K562 (cell line): ENCODE measurements around the gene PRRC2A. TPM values are rescaled to one million over a fixed set of nuclear protein-coding genes. Genes with fewer than 3 reads are reported as not detected.

ENCODE experiments used
- ARID1B ChIP-seq: fragments of 450-650 bp; IDR thresholded peaks from 2 replicates; pipeline ENCODE4 v1.6.1; 2016; ENCODE audit warnings: antibody characterized with exemption, mild to moderate bottlenecking, inconsistent platforms
- ATF7 ChIP-seq: fragments of 450-650 bp; IDR thresholded peaks from 2 replicates; pipeline ENCODE4 v1.7.1; 2014; ENCODE audit warnings: mild to moderate bottlenecking, moderate library complexity
- CBX3 ChIP-seq, 2 experiments: IDR thresholded peaks; 1 replicate in 1 of 2; 2 replicates in 1 of 2; pipeline ENCODE4 v1.6.1; 2012; ENCODE audit warnings: inconsistent platforms in 2 of 2, low read length in 2 of 2, borderline replicate concordance in 1 of 2, control low read depth in 1 of 2
- CHCHD3 ChIP-seq: fragments of 250-450 bp; sonication (Bioruptor Pico); IDR thresholded peaks from 2 replicates; pipeline ENCODE4 v2.1.2; 2022; ENCODE audit warnings: mild to moderate bottlenecking
- EP400 ChIP-seq: fragments of 450-650 bp; IDR thresholded peaks from 2 replicates; pipeline ENCODE4 v1.6.1; 2017; ENCODE audit warnings: antibody characterized with exemption, mild to moderate bottlenecking, moderate library complexity
- ERF ChIP-seq: fragments of 450-650 bp; formaldehyde crosslinking; IDR thresholded peaks from 2 replicates; pipeline ENCODE4 v1.4.0; 2020; ENCODE audit warnings: mild to moderate bottlenecking, mixed read lengths
- ETV6 ChIP-seq, 3 experiments: fragments of 150-350 bp in 1 of 3; sonication (generic) in 1 of 3; formaldehyde crosslinking in 1 of 3; IDR thresholded peaks; 2 replicates each; pipeline versions ENCODE4 v1.6.1 to v1.8.0; 2014 to 2022; ENCODE audit warnings: borderline replicate concordance in 2 of 3, low read depth in 2 of 3, antibody characterized with exemption in 1 of 3, low read length in 1 of 3, mild to moderate bottlenecking in 1 of 3, missing genetic modification reagents in 1 of 3
- FOSL1 ChIP-seq: fragments of 200-800 bp; sonication (Bioruptor generic); conservative IDR thresholded peaks from 2 replicates; pipeline ENCODE4 v1.6.1; 2016; ENCODE audit warnings: missing genetic modification characterization, missing compliant biosample characterization
- GABPB1 ChIP-seq: sonication (generic); formaldehyde crosslinking; IDR thresholded peaks from 2 replicates; pipeline ENCODE4 v1.8.0; 2022; ENCODE audit warnings: mild to moderate bottlenecking, missing genetic modification reagents
- GMEB1 ChIP-seq: fragments of 250-450 bp; sonication (Bioruptor Pico); IDR thresholded peaks from 2 replicates; pipeline ENCODE4 v1.4.0; 2020; ENCODE audit warnings: mild to moderate bottlenecking
- HNRNPH1 ChIP-seq: fragments of 200-400 bp; formaldehyde crosslinking; optimal IDR thresholded peaks from 2 replicates; pipeline ENCODE3; 2017; ENCODE audit warnings: low read depth, mild to moderate bottlenecking, low read length, moderate library complexity
- KDM2B ChIP-seq: fragments of 250-450 bp; sonication (Bioruptor Pico); IDR thresholded peaks from 2 replicates; pipeline ENCODE4 v1.8.0; 2021; ENCODE audit warnings: mild to moderate bottlenecking, moderate library complexity
- MAZ ChIP-seq, 2 experiments: fragments of 450-650 bp in 1 of 2; sonication (generic) in 1 of 2; formaldehyde crosslinking; IDR thresholded peaks in 1 of 2; conservative IDR thresholded peaks in 1 of 2; 2 replicates each; pipeline versions ENCODE4 v1.4.0 to v1.5.0; 2020; ENCODE audit warnings: mild to moderate bottlenecking in 1 of 2, missing genetic modification reagents in 1 of 2
- MYC ChIP-seq, 2 experiments: fragments of 250-450 bp in 1 of 2; sonication (Bioruptor Pico) in 1 of 2; IDR thresholded peaks; 2 replicates each; pipeline versions ENCODE4 v1.5.1 to v1.6.1; 2012 to 2021; ENCODE audit warnings: low read depth in 2 of 2, borderline replicate concordance in 1 of 2, improper control_type of control experiment in 1 of 2, low read length in 1 of 2, mild to moderate bottlenecking in 1 of 2, moderate library complexity in 1 of 2
- NELFE ChIP-seq: IDR thresholded peaks from 2 replicates; pipeline ENCODE4 v1.6.1; 2011; ENCODE audit warnings: mild to moderate bottlenecking; ENCODE audit not compliant: insufficient read depth, insufficient read length
- PHB ChIP-seq: fragments of 250-450 bp; sonication (Bioruptor Pico); IDR thresholded peaks from 2 replicates; pipeline ENCODE4 v1.5.0; 2021
- RBM17 ChIP-seq: fragments of 200-400 bp; formaldehyde crosslinking; IDR thresholded peaks from 2 replicates; pipeline ENCODE4 v1.6.1; 2017; ENCODE audit warnings: low read depth, mild to moderate bottlenecking, low read length, borderline replicate concordance
- SIN3A ChIP-seq, 2 experiments: fragments of 150-350 bp in 1 of 2; IDR thresholded peaks; 2 replicates each; pipeline ENCODE4 v1.6.1; 2011 to 2016; ENCODE audit warnings: borderline replicate concordance in 2 of 2, low read depth in 2 of 2, low read length in 2 of 2, mild to moderate bottlenecking in 2 of 2, moderate library complexity in 2 of 2; ENCODE audit not compliant: control insufficient read depth in 1 of 2
- SLC30A9 ChIP-seq: fragments of 250-450 bp; sonication (Bioruptor Pico); IDR thresholded peaks from 2 replicates; pipeline ENCODE4 v1.8.0; 2022; ENCODE audit warnings: mild to moderate bottlenecking, moderate library complexity
- SMAD1 ChIP-seq: fragments of 150-350 bp; IDR thresholded peaks from 2 replicates; pipeline ENCODE4 v1.6.1; 2014; ENCODE audit warnings: low read length, low read depth; ENCODE audit not compliant: partially characterized antibody
- SMARCC2 ChIP-seq: fragments of 450-650 bp; IDR thresholded peaks from 2 replicates; pipeline ENCODE4 v1.6.1; 2017; ENCODE audit warnings: antibody characterized with exemption, moderate library complexity, mild to moderate bottlenecking, low read depth
- SMARCE1 ChIP-seq: fragments of 450-650 bp; IDR thresholded peaks from 2 replicates; pipeline ENCODE4 v1.7.1; 2016; ENCODE audit warnings: mild to moderate bottlenecking
- ZNF217 ChIP-seq: sonication (generic); formaldehyde crosslinking; IDR thresholded peaks from 2 replicates; pipeline ENCODE4 v1.8.0; 2022; ENCODE audit warnings: mild to moderate bottlenecking, missing genetic modification reagents
- ZNF239 ChIP-seq: fragments of 250-450 bp; sonication (Bioruptor Pico); IDR thresholded peaks from 2 replicates; pipeline ENCODE4 v1.4.0; 2020; ENCODE audit warnings: mild to moderate bottlenecking
- ZNF24 ChIP-seq: fragments of 450-650 bp; IDR thresholded peaks from 2 replicates; pipeline ENCODE4 v1.6.1; 2016
- ZNF431 ChIP-seq: sonication (generic); formaldehyde crosslinking; IDR thresholded peaks from 2 replicates; pipeline ENCODE4 v1.8.0; 2022; ENCODE audit warnings: mild to moderate bottlenecking, missing genetic modification reagents
- ZNF551 ChIP-seq: fragments of 250-450 bp; sonication (Bioruptor Pico); IDR thresholded peaks from 2 replicates; pipeline ENCODE4 v1.5.0; 2021; ENCODE audit warnings: mild to moderate bottlenecking, moderate library complexity
- ZNF77 ChIP-seq: fragments of 250-450 bp; sonication (Bioruptor Pico); IDR thresholded peaks from 2 replicates; pipeline ENCODE4 v1.5.0; 2020
- polyA plus RNA-seq, 8 experiments: library from polyadenylated mRNA; depleted of rRNA in 4 of 8; stranded (reverse) in 5 of 8; unstranded in 3 of 8; fragments of >200 nt; fragmentation: Nextera tagmentation in 2 of 8; fragmentation: Illumina TruSeq in 1 of 8; extraction: Ambion mirVana in 2 of 8; extraction: Trizol in 1 of 8; gene quantifications; 2 replicates each; pipeline versions ENCODE4 v1.2.1 to v1.2.3, GENCODE V29; 2011 to 2014; ENCODE audit warnings: inconsistent platforms in 1 of 8, missing spikeins in 1 of 8
- total RNA-seq, 7 experiments: library from RNA; depleted of rRNA in 6 of 7; stranded (reverse); fragments of >200 nt in 6 of 7; fragmentation: Illumina TruSeq in 2 of 7; extraction: Trizol in 2 of 7; gene quantifications; 2 replicates each; pipeline versions ENCODE4 v1.2.1 to v1.2.3, GENCODE V29; 2011 to 2021; ENCODE audit warnings: low replicate concordance in 1 of 7
- TF ChIP-seq, protein P1 (sequence below): fragments of 450-650 bp; formaldehyde crosslinking; IDR thresholded peaks from 2 replicates; pipeline ENCODE4 v1.4.0; 2020; ENCODE audit warnings: mild to moderate bottlenecking

The PRRC2A gene
- total and polyA plus RNA-seq, 9 of the 15 experiments (the other 6 are each of a cell fraction or from before 2014, with no cell fraction given) = 1.0 to 332 (median 63.0) TPM

DNA sequence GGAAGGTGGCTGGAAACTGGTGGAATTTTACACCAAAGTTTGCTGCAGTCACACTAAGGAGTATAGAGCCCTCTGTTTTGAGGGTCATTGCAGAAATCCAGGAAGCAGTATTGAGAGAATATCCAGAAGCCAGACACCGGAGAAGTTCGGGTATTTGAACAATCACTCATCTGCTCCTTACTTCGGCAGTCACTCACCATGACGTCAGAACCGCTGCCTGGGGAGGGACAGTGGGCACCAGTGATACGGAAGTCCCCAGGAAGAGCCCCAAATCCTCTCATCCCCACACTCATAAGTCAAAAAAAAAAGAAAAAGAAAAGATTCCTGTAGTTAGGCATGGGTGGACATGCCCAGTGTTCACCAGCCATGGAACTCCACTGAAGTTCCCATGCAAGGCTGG lies 56.4 kb downstream of the PRRC2A start (continued):
- TF ChIP-seq MYC (IDR thresholded peaks at IDR 0.05; ENCODE audit: low read depth, low read length) (0 out of 2 replicates have a peak, but pooled peaks have one; percentile 24), MYC (CRISPR knock-in tag; IDR thresholded peaks at IDR 0.05; ENCODE audit: borderline replicate concordance, low read depth) (no peak), ATF7 (peak; percentile 94), ERF (CRISPR knock-in tag) (peak; percentile 52; the same call in 1 of the 2 replicates), NELFE (no peak), ZNF239 (CRISPR knock-in tag) (no peak), ZNF217 (no peak), ETV6 (IDR thresholded peaks at IDR 0.05; ENCODE audit: borderline replicate concordance in 1 of 2, low read depth in 2 of 2, low read length in 1 of 2) (no peak), ETV6 (CRISPR knock-in tag; IDR thresholded peaks at IDR 0.05; ENCODE audit: borderline replicate concordance) (no peak), FOSL1 (tag) (peak; percentile 63; the same call in 1 of the 2 replicates), SMARCE1 (0 out of 2 replicates have a peak, but pooled peaks have one; percentile 59), SMAD1 (no peak), KDM2B (CRISPR knock-in tag) (no peak), SIN3A (IDR thresholded peaks at IDR 0.05; ENCODE audit: borderline replicate concordance in 2 of 2, control insufficient read depth in 1 of 2, low read depth in 2 of 2, low read length in 2 of 2) (no peak), HNRNPH1 (no peak), MAZ (CRISPR knock-in tag; conservative IDR thresholded peaks at IDR 0.05 in 1 of 2, IDR thresholded peaks at IDR 0.05 in 1 of 2) (0 out of 4 replicates have a peak, but pooled peaks of 1 of the 2 experiments have one; percentile 27), ZNF24 (no peak), PHB (CRISPR knock-in tag) (no peak), EP400 (no peak), GABPB1 (no peak), GMEB1 (CRISPR knock-in tag) (peak; percentile 48), RBM17 (no peak), ARID1B (no peak), CBX3 (IDR thresholded peaks at IDR 0.05; ENCODE audit: borderline replicate concordance in 1 of 2, low read length in 2 of 2) (no peak), CHCHD3 (CRISPR knock-in tag) (no peak), SMARCC2 (no peak; the same call in 1 of the 2 replicates), ZNF431 (CRISPR knock-in tag) (no peak), ZNF77 (CRISPR knock-in tag) (no peak), SLC30A9 (CRISPR knock-in tag) (no peak), ZNF551 (CRISPR knock-in tag) (no peak)
- TF ChIP-seq, protein P1, sequence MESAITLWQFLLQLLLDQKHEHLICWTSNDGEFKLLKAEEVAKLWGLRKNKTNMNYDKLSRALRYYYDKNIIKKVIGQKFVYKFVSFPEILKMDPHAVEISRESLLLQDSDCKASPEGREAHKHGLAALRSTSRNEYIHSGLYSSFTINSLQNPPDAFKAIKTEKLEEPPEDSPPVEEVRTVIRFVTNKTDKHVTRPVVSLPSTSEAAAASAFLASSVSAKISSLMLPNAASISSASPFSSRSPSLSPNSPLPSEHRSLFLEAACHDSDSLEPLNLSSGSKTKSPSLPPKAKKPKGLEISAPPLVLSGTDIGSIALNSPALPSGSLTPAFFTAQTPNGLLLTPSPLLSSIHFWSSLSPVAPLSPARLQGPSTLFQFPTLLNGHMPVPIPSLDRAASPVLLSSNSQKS (CRISPR knock-in tag) = no peak
